HT-29 (cell line): ENCODE measurements around the gene PSD. TPM values are rescaled to one million over a fixed set of nuclear protein-coding genes. Genes with fewer than 3 reads are reported as not detected.
A peak's percentile ranks its signal among the peaks of the same experiment; 100 is the strongest.

ENCODE experiments used
- DNase-seq: peaks from one replicate; pipeline ENCODE4 v3.0.0-alpha.2; 2015; ENCODE audit warnings: low spot score
- small RNA-seq: library from RNA; depleted of rRNA; stranded (forward); fragments of <200 nt; gene quantifications from one replicate; pipeline ENCODE3, GENCODE V24; 2014
- total RNA-seq: library from RNA; depleted of rRNA; stranded (reverse); fragments of >200 nt; shearing (Covaris generic); gene quantifications from 2 replicates; pipeline ENCODE4 v1.2.3, GENCODE V29; 2014; rRNA removed

The PSD gene
- total RNA-seq, 1 experiment from 2014 or later: 0.18 TPM

DNA sequence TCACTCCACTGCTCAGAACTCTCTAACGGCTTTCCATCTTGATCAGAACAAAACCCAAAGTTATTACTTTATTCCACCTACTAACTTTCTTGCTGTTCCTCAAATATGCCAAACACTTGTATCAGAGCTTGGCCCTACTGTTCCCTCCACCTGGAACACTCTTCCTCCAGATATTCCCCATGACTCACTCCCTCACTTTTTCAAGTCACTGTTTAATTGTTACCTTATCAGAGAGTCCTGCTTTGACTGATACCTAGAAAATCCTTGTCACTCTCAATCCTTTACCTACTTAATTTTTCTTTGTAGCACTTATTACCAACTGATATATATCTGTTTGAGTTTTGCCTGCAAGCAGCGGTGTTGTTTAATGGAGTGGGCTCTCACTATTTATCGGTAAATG, 28.7 kb downstream of the PSD start:
- DNase-seq: no peak

GRCh38 chr10:102384606-102385429, 33.8 kb downstream of the PSD start:
- peak; percentile 24 for DNase-seq

GRCh38 chr10:102384053-102384452, 34.5 kb downstream of the PSD start:
- no peak for DNase-seq

DNA sequence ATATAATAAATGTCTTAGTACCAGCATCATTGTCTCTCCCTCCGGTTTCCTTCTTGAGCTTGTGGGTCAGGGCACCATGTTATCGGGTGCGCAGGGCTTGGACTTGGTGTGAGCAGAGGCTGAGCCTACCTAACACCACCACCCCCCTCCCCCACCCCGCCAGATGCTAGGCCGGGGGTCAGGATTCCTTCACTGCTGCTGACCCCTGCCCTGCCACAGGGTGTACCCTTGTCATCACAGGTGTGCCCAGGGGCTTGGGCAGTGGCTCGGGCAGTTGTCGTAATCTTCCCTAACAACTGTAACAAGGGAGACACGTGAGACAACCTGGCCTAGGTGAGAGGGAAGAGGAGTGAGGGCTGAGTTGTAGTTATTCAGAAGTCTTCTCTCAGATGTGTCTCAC, 35.7 kb downstream of the PSD start:
- DNase-seq: no peak

- no peak for DNase-seq
These were observed 36.6 kb downstream of the PSD start for GRCh38 chr10:102381983-102382382.

DNA sequence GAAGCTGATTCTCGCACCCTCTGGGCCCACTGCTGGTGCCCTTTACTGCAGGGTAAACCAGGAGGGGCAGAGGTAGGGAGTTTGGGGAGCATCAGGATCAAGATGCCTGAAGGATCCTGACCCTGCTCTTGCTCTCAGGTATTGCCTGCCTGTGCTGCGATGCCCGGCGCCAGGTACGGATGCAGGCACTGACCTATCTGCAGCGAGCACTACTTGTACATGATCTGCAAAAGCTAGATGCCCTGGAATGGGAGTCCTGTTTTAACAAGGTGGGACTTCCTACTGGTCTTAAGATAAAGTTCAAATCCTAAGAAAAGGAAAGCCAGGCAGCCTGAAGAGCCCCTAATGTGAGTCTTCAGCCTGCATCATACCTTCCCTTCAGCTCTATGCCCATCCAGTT, 39.2 kb downstream of the PSD start:
- no peak for DNase-seq

- DNase-seq: no peak
These were observed 41.7 kb downstream of the PSD start for GRCh38 chr10:102376901-102377300.

GRCh38 chr10:102375867-102376266, 42.7 kb downstream of the PSD start:
- DNase-seq: no peak

- no peak for DNase-seq
These were observed 43.3 kb downstream of the PSD start for GRCh38 chr10:102375250-102375649.

DNA sequence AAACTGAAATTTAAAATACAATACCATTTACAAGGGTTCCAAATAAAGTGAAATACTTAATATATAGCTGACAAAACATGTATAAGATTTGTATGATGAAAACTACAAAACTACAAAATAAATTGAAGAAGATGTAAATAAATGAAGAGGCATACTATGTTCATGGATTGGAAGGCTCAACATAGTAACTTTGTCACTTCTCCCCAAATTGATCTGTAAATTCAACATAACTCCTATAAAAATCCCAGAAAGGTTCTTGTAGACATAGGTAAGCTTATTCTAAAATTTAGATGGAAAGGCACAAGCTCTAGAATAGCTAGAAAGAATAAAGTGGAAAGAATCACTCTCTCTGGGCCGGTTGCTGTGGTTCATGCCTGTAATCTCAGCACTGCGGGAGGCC, 47.3 kb downstream of the PSD start:
- DNase-seq: no peak

DNA sequence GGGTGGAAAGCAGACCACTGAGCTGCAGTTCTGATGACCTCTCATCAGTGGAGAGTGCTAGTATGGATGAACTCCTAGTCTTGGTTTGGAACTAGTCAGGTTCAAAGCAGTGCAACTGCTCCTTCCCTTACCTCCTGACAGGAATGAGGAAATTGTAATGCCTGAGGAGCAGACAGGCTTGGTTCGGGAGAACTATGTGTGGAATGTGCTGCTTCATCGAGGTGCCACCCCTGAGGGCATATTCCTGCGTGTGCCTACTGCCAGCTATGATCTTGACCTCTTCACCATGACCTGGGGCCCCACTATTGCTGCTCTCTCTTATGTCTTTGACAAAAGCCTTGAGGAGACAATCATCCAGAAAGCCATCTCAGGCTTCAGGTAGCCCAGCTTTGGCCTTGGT, 50.5 kb downstream of the PSD start:
- no peak for DNase-seq

- DNase-seq: no peak
These were observed 51.1 kb downstream of the PSD start for GRCh38 chr10:102367441-102367840.

DNA sequence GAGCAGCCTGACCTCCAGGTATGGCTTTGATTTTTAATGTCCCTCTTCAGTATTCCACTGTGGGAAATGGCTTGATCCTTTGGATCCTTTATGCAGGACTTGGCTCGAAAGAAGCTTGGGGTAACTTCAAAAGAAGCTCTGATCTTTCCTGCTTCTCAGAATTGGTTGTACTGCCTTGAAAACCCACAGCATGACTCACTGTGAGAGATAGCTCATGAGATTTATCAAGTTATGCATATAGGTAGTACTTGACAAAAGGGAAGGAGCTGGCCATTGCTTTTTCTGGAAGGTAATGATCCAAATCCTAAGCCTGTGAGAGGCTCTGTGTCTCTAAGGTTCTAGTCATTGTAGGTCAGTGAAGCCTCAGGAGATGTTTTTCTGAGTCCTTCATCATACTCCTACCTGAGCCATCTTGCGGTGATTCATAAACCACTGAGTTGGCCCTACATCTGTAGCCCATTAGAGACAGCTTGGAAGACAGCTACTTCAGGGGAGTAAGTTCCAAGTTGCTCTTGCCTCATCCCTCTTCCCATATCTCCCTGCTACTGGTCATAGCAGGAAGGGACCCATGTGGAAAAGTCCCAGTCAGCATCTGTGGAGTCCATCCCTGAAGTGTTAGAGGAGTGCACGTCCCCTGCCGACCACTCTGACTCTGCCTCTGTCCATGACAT, 59.7 kb downstream of the PSD start:
- DNase-seq: no peak

- DNase-seq: no peak
These were observed 64.1 kb downstream of the PSD start for GRCh38 chr10:102354451-102354850.

Small RNAs within 50 kb of the gene (small RNA-seq; reads per million reads assigned to genes)
- gene MIR146B: 3.6 reads per million, percentile 78 among the genes with 10 or more reads in this experiment

Other genes with a start within 250 kb of the PSD start
- gene ELOVL3, start 192.5 kb downstream of the PSD start, total RNA-seq: 0.15 and 0.16 TPM in 2 replicates
- not detected in 2 replicates for gene PITX3, start 177.3 kb downstream of the PSD start, total RNA-seq
- 28.6 and 32.5 TPM in 2 replicates for gene GBF1, start 173.3 kb downstream of the PSD start, total RNA-seq
- 27.5 and 38.4 TPM in 2 replicates for gene NFKB2, start 23.1 kb downstream of the PSD start, total RNA-seq
- 25.5 and 49.5 TPM in 2 replicates for gene FBXL15, start 2.1 kb upstream of the PSD start, total RNA-seq
- 37.0 and 38.6 TPM in 2 replicates for gene CUEDC2, start 13.8 kb upstream of the PSD start, total RNA-seq
- 4.5 and 11.7 TPM in 2 replicates for gene C10orf95, start 32.8 kb upstream of the PSD start, total RNA-seq
- 65.8 and 66.2 TPM in 2 replicates for gene ACTR1A, start 83.9 kb upstream of the PSD start, total RNA-seq
- gene SUFU, start 85.2 kb upstream of the PSD start, total RNA-seq: 1.8 and 2.0 TPM in 2 replicates
- 81.2 and 82.3 TPM in 2 replicates for gene TRIM8, start 225.7 kb upstream of the PSD start, total RNA-seq